Hematopoietic multipotent progenitor cell treated with erythropoietin and hydrocortisone succinate and interleukin-3 and kit ligand, for 8 days (in vitro differentiated cells): ENCODE data around the gene MBIP.

Experiments
- DNase-seq: peaks from one replicate; pipeline ENCODE4 v3.0.0-alpha.2; 2015

MBIP gene

GRCh38 chr14:36306836-36307235 lies 13.6 kb downstream of the MBIP start:
- no peak for DNase-seq

GRCh38 chr14:36304895-36305294 lies 15.5 kb downstream of the MBIP start:
- no peak for DNase-seq

DNA sequence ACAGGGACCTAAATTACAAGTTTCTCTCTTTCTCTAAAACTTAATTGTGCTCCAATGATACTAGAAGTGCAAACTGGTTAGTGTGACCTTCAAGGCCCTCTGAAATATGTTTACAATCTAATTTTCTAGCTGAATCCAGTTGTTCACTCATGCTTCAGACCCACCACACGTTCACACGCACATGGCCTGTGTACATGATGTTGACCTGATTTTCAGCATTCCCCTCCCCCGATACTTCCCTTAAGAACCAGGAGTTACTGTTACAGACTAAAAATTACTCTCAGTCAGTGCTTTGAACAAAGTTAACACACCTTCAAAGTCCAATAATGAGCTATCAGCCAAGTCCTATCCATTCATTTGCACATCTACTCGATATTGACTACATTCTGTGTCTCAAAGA lies 16.5 kb downstream of the MBIP start:
- DNase-seq, result no peak

DNA sequence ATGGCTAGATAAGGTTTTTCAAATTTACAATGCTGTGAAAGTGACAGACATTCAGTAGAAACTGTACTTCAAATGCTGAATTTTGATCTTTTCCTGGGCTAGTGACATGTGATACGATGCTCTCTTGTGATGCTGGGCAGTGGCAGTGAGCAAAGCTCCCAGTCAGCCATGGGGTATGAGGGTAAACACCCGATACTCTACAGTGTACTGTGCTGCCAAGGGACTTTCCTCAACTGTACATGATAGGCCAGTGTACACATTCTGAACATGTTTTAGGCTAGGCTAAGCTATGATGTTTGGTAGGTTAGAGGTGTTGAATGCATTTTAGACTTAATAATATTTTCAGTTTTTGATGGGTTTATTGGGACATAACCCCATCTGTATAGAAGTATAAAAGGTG lies 17.6 kb downstream of the MBIP start:
- DNase-seq, result no peak

- DNase-seq, result no peak
Observed at GRCh38 chr14:36301159-36301558, 19.3 kb downstream of the MBIP start.

- DNase-seq, result no peak
Observed at GRCh38 chr14:36300337-36300736, 20.1 kb downstream of the MBIP start.

DNA sequence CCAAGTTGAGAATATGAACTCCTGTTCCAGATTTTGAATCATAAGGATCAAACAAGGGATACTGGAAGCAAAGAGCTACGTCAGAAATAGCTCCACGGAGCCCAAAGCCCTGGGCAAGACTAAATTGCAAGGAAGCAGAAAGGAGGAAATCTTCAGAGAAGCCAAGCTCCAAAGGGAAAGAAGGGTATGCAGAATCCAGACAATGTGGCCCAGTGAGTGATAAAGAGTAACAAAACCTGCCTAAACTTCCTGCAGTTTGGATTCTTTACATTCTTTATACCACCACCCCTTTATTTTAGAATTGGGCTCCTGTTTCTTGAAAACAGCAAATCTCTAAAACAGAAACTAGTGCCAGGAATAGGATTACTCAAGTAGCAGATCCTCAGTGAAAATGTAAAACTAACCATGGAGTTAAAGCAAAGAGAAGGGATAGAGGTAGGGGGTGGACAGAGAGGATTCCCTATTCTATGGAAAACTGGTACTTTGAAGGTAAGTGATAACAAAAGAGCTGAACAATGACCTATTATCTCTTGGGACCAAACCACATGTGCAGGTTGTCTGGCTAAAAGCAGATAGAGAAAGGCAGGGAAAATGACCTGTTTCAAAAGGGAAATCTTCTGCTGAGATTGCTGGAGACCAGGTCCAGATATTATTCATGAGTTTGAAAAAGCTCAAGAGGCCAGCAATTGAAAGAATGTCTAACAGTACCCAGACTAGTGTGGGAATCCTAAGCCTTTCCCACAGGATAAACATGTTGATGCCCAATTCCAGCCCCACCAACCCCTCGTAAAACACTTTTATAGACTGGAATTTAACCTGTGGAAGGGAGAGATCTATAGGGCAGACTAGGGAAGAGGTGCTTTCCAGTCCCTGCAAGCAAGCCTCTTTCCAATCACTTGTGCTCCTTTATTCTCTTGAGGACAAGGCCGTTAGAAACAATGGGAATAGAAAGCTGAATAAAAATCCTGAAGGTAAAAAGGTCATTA lies 24.5 kb downstream of the MBIP start:
- DNase-seq, result no peak

DNA sequence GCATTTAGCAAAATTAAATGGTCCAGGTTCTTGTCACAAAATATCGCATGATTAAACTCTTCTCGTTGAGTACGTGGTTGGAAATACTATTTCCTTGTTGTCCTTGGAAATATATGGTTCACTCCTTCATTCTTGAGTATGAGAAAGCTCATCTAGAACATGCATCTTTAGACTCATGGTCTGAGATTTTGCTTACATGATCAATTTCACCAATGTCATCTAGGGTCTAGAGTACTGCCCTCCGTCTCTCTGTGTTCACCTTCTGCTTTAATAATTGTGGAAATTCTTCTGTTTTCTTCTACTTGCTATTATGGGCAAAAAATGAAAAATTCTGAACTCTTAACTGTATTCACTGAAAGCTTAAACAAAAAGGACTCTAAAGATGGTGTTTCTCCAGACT lies 25.9 kb downstream of the MBIP start:
- DNase-seq, result no peak

- DNase-seq, result no peak
Observed at GRCh38 chr14:36293824-36294223, 26.6 kb downstream of the MBIP start.

DNA sequence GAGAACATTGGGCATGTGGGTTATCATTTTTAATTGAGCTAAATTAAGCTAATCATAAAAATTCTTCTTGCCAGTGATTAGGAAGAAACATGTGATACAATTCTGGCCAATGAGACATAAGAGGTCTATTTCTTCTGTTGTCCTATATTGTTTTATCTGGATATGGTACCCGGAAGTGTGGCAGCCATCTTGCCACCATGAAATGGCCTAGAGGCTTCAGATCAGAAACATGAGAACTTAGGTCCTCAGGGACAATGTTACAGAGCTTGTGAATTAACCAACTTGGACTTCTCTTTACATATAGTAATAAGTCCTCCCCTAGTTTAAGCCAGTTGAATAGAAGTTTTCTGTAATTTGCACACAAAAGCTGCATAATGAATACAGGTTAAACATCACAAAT lies 30.5 kb downstream of the MBIP start:
- no peak for DNase-seq

- no peak for DNase-seq
Observed at GRCh38 chr14:36288496-36288895, 31.9 kb downstream of the MBIP start.

GRCh38 chr14:36284971-36285595 lies 35.4 kb downstream of the MBIP start:
- DNase-seq, result no peak

GRCh38 chr14:36281309-36281708 lies 39.1 kb downstream of the MBIP start:
- DNase-seq, result no peak

DNA sequence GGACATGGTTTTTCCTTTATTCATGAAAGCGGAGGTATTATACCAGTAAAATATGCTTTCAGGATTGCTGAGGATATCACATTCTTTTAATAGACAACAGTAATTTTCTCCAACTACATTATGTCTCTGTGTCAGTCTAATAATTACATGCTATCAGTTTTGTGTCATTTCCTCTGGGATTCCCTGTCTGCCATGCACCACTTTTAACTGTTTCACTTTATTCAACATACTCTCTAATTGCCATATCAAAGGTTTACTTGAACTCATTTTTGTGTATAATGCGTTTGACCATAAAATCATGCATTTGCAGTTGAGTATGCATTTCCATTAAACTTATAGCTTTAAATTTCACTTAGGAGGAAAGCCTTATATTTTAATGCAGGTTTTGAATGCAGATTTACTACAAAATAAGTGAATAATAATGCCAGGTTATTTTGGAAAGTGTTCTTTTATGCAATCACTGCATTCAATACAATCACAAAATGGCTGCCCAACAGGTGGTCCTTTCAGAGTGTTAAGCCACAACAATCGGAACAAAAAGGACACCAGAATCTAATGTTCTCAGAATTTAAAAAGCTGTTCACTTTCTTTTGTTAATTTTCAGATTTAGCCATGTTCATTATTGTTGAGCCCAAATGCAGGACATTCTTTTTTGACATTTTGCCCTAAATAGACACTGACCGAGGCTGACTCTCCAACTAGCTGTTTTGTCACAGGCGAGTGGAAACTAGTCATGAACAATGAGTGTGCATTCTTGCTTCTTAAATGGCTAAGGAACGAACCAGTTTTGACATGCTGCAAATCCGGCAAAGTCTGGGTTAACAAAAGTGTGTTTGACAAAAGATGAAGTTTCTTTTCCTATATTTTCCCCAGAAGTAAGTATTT lies 40.9 kb downstream of the MBIP start:
- DNase-seq, result no peak

GRCh38 chr14:36275741-36276140 lies 44.7 kb downstream of the MBIP start:
- DNase-seq, result no peak

- no peak for DNase-seq
Observed at GRCh38 chr14:36271939-36272907, 48.2 kb downstream of the MBIP start.

DNA sequence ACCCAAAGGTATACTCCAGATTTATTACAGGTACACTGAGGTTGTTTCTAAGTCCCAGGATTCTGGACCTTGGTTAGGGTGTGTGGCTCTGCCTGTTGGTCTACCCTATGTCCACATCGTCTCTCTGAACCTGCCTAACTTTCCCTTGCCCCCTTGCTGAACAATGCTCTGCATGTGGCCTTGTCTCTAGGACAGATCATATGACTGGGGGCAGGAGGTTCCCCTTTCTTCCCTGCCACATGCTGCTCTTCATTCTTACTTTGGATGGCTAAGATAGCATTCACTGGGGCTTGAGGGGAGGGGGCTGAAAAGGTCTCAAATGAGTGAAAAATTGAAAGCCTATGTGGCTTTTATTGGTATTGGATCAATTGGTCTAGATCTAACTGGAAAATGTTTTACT lies 49.2 kb downstream of the MBIP start:
- DNase-seq, result no peak

- no peak for DNase-seq
Observed at GRCh38 chr14:36270191-36270590, 50.2 kb downstream of the MBIP start.

- no peak for DNase-seq
Observed at GRCh38 chr14:36268121-36268520, 52.3 kb downstream of the MBIP start.

DNA sequence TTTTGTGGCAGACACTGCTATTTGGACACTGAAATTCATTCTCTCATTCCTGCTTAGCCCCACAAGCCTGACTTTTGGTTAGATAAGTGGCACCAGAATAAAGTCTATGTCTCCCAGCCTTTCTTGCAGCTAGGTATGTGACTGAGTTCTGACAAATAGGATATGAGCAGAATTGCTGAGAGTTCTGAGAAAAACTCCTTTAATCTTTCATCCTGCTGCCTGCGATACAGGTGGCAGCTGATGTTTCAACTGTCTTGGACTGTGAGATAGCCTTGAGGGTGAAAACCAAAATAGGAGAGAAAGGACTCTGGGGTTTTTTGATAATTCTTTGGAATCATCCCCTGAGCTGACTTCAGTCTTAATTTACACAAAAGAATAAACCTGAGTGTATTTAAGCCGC lies 55.8 kb downstream of the MBIP start:
- no peak for DNase-seq

DNA sequence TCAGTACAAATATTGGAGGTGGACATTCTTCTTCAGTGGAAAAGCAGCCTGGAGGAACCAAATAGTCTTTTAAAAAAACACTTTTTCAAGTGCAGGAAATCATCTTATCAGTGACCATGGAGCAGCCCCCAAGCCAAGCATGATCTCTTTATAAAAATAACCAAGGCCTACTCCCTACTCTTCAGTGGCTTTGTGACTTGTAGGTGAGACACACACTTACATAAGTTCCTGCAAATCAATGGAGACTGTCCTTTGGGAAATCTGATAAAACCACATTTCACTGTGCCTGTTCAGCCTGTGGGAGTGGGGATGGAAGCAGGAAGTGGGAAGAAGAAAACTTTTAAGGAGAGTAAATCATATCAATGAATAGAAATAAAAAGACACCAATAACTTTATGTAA lies 56.3 kb downstream of the MBIP start:
- no peak for DNase-seq

DNA sequence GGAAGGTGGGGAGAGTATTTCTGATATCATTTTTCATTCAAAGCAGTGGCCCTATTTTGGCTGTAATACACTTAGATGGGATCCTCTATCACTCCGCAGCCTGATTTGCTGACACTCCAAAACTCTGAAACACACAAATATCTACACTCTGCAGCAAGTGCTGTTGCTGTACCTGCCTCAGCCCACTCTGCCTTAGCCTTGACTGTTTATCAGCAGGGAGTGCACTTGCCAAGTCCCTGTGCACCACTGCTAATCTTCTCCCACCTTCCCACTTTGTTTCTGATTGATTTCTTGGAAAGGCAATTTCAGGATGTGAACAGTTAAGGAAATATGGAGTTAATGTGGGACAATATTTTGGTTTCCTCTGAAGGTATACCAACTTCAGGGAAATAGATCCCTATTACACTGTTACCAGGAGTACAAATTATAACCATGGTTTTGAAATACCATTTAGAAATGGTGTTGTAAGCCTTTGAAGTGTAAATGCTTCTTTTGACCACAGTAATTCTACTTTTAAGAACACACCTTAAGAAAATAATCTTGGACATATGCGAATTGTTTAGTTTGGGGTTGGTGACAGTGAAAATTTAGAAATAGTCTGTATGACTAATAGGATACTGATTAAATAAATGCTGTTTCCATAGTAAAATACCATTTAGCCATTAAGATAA lies 59.3 kb downstream of the MBIP start:
- no peak for DNase-seq
